SK-N-SH treated with all-trans-retinoic acid at 6 μM for 48 hours (cell line): ENCODE data around the gene DYRK2.

ENCODE experiments used
- ATAC-seq: fragments of 200-7000 bp; cut with Tn5 transposase; 3 replicates; pipeline ENCODE4 v1.9.1; 2020; ENCODE audit warnings: mild to moderate bottlenecking, moderate library complexity
- CREB5 ChIP-seq: fragments of 250-450 bp; sonication (Bioruptor Pico); IDR thresholded peaks from 2 replicates; pipeline ENCODE4 v1.5.1; 2020; ENCODE audit warnings: low read depth, mild to moderate bottlenecking, moderate library complexity
- GLIS3 ChIP-seq: fragments of 250-450 bp; sonication (Bioruptor Pico); IDR thresholded peaks from 2 replicates; pipeline ENCODE4 v1.5.0; 2020; ENCODE audit warnings: mild to moderate bottlenecking, moderate library complexity
- ISL1 ChIP-seq: fragments of 250-450 bp; sonication (Bioruptor Pico); IDR thresholded peaks from 2 replicates; pipeline ENCODE4 v2.1.2; 2022; ENCODE audit warnings: mild to moderate bottlenecking, moderate library complexity
- OSR1 ChIP-seq: fragments of 250-450 bp; sonication (Bioruptor Pico); IDR thresholded peaks from 2 replicates; pipeline ENCODE4 v1.8.0; 2022; ENCODE audit warnings: moderate library complexity, mild to moderate bottlenecking, inconsistent platforms
- PATZ1 ChIP-seq: fragments of 250-450 bp; sonication (Bioruptor Pico); IDR thresholded peaks from 2 replicates; pipeline ENCODE4 v1.8.0; 2020; ENCODE audit warnings: mild to moderate bottlenecking, moderate library complexity, borderline replicate concordance
- POU6F1 ChIP-seq: fragments of 250-450 bp; sonication (Bioruptor Pico); IDR thresholded peaks from 2 replicates; pipeline ENCODE4 v1.8.0; 2021; ENCODE audit warnings: low read depth, mild to moderate bottlenecking, moderate library complexity, borderline replicate concordance
- RARB ChIP-seq: fragments of 250-450 bp; sonication (Bioruptor Pico); IDR thresholded peaks from 2 replicates; pipeline ENCODE4 v1.8.0; 2021; ENCODE audit warnings: mild to moderate bottlenecking, moderate library complexity
- SNAI2 ChIP-seq: fragments of 250-450 bp; sonication (Bioruptor Pico); IDR thresholded peaks from 2 replicates; pipeline ENCODE4 v1.5.0; 2020; ENCODE audit warnings: mild to moderate bottlenecking, moderate library complexity
- TCF4 ChIP-seq: fragments of 250-450 bp; sonication (Bioruptor Pico); IDR thresholded peaks from 2 replicates; pipeline ENCODE4 v1.8.0; 2021; ENCODE audit warnings: mild to moderate bottlenecking, moderate library complexity, borderline replicate concordance
- TOX ChIP-seq: fragments of 250-450 bp; sonication (Bioruptor Pico); IDR thresholded peaks from 2 replicates; pipeline ENCODE4 v1.8.0; 2021; ENCODE audit warnings: mild to moderate bottlenecking, moderate library complexity, borderline replicate concordance
- TSHZ2 ChIP-seq: fragments of 250-450 bp; sonication (Bioruptor Pico); IDR thresholded peaks from 2 replicates; pipeline ENCODE4 v1.5.0; 2020; ENCODE audit warnings: mild to moderate bottlenecking, moderate library complexity
- ZFP3 ChIP-seq: fragments of 250-450 bp; sonication (Bioruptor Pico); IDR thresholded peaks from 2 replicates; pipeline ENCODE4 v1.5.0; 2020; ENCODE audit warnings: mild to moderate bottlenecking, moderate library complexity
- ZNF565 ChIP-seq: fragments of 450-650 bp; formaldehyde crosslinking; conservative IDR thresholded peaks from 2 replicates; pipeline ENCODE4 v1.5.0; 2020; ENCODE audit warnings: low read depth, mild to moderate bottlenecking, moderate library complexity
- ZNF8 ChIP-seq: fragments of 450-650 bp; formaldehyde crosslinking; IDR thresholded peaks from 2 replicates; pipeline ENCODE4 v1.5.0; 2020; ENCODE audit warnings: mild to moderate bottlenecking, moderate library complexity

Gene DYRK2

GRCh38 chr12:67647799-67648520, 585 bp upstream of the DYRK2 start:
- TF ChIP-seq GLIS3 (CRISPR knock-in tag) = no peak
- no peak for TF ChIP-seq CREB5
- 0 out of 2 replicates have a peak, but pooled peaks have one; percentile 52 for TF ChIP-seq PATZ1 (CRISPR knock-in tag)
- TF ChIP-seq TSHZ2 (CRISPR knock-in tag) = peak; percentile 21; the same call in 1 of the 2 replicates
- peak; percentile 89 for ATAC-seq

- no peak for ATAC-seq
These were observed 670 bp downstream of the DYRK2 start for GRCh38 chr12:67649261-67649569.

More at GRCh38 chr12:67649261-67649569, 670 bp downstream of the DYRK2 start:
- TF ChIP-seq ZNF8 (no peak), TOX (CRISPR knock-in tag) (no peak), ISL1 (no peak), ZNF565 (no peak), SNAI2 (CRISPR knock-in tag) (no peak), ZFP3 (no peak), TSHZ2 (CRISPR knock-in tag) (no peak), RARB (CRISPR knock-in tag) (no peak), TCF4 (CRISPR knock-in tag) (no peak), PATZ1 (CRISPR knock-in tag) (no peak), OSR1 (CRISPR knock-in tag) (no peak), POU6F1 (CRISPR knock-in tag) (no peak)
- TF ChIP-seq, all 23 proteins: peak for 0
